Measurements from ENCODE around the gene B3GALNT1.

DNA sequence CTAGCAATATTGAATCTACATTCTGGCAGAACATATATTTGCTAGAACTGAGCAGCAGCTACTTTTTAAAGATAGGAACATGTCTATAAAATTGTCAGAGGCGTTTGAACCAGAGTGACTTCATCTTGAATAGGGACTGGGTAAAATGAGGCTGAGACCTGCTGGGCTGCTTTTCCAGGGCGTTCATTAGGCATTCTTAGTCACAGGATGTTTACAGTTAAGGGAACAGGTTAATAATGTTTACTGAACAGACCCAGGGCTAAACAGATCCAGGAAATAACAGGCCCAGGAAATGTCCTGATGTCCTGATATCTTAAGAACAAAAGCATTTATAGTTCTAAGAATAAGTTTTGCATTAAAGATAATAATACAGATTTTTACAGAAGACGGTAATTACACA lies 34.5 kb upstream of the B3GALNT1 start:
- TF ChIP-seq RFX5 (IDR thresholded peaks at IDR 0.05) (no peak), POLR2A (IDR thresholded peaks at IDR 0.05; ENCODE audit: low read length) (no peak), JUN (IDR thresholded peaks at IDR 0.05) (no peak), ZNF302 (CRISPR knock-in tag; IDR thresholded peaks at IDR 0.05) (no peak), RNF2 (IDR thresholded peaks at IDR 0.05; ENCODE audit: borderline replicate concordance, low read depth) (no peak), EP300 (IDR thresholded peaks at IDR 0.05) (no peak)
- TF ChIP-seq, protein P1, sequence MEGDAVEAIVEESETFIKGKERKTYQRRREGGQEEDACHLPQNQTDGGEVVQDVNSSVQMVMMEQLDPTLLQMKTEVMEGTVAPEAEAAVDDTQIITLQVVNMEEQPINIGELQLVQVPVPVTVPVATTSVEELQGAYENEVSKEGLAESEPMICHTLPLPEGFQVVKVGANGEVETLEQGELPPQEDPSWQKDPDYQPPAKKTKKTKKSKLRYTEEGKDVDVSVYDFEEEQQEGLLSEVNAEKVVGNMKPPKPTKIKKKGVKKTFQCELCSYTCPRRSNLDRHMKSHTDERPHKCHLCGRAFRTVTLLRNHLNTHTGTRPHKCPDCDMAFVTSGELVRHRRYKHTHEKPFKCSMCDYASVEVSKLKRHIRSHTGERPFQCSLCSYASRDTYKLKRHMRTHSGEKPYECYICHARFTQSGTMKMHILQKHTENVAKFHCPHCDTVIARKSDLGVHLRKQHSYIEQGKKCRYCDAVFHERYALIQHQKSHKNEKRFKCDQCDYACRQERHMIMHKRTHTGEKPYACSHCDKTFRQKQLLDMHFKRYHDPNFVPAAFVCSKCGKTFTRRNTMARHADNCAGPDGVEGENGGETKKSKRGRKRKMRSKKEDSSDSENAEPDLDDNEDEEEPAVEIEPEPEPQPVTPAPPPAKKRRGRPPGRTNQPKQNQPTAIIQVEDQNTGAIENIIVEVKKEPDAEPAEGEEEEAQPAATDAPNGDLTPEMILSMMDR (IDR thresholded peaks at IDR 0.05), result no peak
- TF ChIP-seq, protein P2, sequence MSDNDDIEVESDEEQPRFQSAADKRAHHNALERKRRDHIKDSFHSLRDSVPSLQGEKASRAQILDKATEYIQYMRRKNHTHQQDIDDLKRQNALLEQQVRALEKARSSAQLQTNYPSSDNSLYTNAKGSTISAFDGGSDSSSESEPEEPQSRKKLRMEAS (IDR thresholded peaks at IDR 0.05), result no peak
- TF ChIP-seq, protein P3, sequence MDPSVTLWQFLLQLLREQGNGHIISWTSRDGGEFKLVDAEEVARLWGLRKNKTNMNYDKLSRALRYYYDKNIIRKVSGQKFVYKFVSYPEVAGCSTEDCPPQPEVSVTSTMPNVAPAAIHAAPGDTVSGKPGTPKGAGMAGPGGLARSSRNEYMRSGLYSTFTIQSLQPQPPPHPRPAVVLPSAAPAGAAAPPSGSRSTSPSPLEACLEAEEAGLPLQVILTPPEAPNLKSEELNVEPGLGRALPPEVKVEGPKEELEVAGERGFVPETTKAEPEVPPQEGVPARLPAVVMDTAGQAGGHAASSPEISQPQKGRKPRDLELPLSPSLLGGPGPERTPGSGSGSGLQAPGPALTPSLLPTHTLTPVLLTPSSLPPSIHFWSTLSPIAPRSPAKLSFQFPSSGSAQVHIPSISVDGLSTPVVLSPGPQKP (IDR thresholded peaks at IDR 0.05; ENCODE audit: low read depth, low read length), result no peak
- TF ChIP-seq, protein P4, sequence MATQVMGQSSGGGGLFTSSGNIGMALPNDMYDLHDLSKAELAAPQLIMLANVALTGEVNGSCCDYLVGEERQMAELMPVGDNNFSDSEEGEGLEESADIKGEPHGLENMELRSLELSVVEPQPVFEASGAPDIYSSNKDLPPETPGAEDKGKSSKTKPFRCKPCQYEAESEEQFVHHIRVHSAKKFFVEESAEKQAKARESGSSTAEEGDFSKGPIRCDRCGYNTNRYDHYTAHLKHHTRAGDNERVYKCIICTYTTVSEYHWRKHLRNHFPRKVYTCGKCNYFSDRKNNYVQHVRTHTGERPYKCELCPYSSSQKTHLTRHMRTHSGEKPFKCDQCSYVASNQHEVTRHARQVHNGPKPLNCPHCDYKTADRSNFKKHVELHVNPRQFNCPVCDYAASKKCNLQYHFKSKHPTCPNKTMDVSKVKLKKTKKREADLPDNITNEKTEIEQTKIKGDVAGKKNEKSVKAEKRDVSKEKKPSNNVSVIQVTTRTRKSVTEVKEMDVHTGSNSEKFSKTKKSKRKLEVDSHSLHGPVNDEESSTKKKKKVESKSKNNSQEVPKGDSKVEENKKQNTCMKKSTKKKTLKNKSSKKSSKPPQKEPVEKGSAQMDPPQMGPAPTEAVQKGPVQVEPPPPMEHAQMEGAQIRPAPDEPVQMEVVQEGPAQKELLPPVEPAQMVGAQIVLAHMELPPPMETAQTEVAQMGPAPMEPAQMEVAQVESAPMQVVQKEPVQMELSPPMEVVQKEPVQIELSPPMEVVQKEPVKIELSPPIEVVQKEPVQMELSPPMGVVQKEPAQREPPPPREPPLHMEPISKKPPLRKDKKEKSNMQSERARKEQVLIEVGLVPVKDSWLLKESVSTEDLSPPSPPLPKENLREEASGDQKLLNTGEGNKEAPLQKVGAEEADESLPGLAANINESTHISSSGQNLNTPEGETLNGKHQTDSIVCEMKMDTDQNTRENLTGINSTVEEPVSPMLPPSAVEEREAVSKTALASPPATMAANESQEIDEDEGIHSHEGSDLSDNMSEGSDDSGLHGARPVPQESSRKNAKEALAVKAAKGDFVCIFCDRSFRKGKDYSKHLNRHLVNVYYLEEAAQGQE (IDR thresholded peaks at IDR 0.05), result no peak

Measured in A549 (cell line).